Mammary epithelial cell (primary cell): ENCODE results near the gene ULK4.

Experiments used
- EZH2 ChIP-seq: IDR thresholded peaks from 2 replicates; pipeline ENCODE4 v1.6.1; 2012; ENCODE audit warnings: low read length, inconsistent platforms, borderline replicate concordance
- TF ChIP-seq, protein P1 (sequence below), 2 donors: IDR thresholded peaks in 1 of 2; conservative IDR thresholded peaks in 1 of 2; 2 replicates each; pipeline ENCODE4 v1.5.1; 2011 to 2012; ENCODE audit warnings: inconsistent platforms in 2 of 2, low read length in 2 of 2, mild to moderate bottlenecking in 2 of 2, control low read depth in 1 of 2, low read depth in 1 of 2; ENCODE audit not compliant: insufficient read depth in 1 of 2; ENCODE audit errors: extremely low read depth in 1 of 2

DNA sequence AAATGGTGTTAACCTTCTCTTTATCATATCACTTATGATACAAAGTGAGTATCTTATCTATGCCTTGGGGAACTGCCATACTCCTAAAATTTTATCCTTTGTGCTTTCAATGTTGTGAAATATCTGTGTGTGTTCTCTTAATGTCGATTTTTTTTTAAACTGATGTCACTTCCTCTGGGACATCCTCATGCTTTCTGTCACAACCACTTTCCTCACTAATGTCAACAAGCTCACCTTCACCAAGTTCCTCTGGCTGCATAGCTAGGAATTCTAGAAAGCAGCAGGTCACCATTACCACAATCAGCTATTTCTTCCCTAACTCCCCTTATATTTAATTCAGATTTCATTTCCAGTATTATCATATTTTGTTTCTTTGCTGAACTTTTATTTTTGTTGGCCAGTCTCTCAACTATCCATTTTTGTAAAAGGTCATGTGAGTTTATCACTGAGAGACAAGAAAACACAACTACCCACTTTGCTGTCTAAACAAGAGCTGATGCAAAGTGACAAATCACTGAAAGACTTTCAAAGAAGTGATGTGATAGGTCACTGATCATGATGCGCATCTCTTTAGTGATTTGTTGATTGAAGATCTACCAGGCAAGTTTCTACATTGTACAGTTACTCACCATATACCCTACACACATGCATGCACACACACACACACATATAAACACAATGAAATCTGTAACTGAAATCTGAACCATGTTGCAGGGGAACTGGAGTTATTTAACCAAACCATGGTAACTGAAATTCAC is 369.0 kb downstream of the ULK4 start:
- no peak for TF ChIP-seq EZH2
- TF ChIP-seq, protein P1, sequence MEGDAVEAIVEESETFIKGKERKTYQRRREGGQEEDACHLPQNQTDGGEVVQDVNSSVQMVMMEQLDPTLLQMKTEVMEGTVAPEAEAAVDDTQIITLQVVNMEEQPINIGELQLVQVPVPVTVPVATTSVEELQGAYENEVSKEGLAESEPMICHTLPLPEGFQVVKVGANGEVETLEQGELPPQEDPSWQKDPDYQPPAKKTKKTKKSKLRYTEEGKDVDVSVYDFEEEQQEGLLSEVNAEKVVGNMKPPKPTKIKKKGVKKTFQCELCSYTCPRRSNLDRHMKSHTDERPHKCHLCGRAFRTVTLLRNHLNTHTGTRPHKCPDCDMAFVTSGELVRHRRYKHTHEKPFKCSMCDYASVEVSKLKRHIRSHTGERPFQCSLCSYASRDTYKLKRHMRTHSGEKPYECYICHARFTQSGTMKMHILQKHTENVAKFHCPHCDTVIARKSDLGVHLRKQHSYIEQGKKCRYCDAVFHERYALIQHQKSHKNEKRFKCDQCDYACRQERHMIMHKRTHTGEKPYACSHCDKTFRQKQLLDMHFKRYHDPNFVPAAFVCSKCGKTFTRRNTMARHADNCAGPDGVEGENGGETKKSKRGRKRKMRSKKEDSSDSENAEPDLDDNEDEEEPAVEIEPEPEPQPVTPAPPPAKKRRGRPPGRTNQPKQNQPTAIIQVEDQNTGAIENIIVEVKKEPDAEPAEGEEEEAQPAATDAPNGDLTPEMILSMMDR (conservative IDR thresholded peaks at IDR 0.05 in 1 of 2, IDR thresholded peaks at IDR 0.05 in 1 of 2; ENCODE audit: extremely low read depth in 1 of 2, insufficient read depth in 1 of 2, low read depth in 1 of 2, low read length in 2 of 2): no peak
